Suprapubic skin (tissue), 4 donors: ENCODE results near the gene IFT172. TPM values are rescaled to one million over a fixed set of nuclear protein-coding genes. Genes with fewer than 3 reads are reported as not detected.

ENCODE experiments used
- DNase-seq, 2 donors: peaks; one replicate each; pipeline ENCODE4 v3.0.0-alpha.2; 2019; ENCODE audit warnings: low spot score in 2 of 2
- H3K27ac ChIP-seq: fragments of 200-600 bp; sonication (generic); one replicate; pipeline ENCODE4 v1.5.1; 2019
- H3K27me3 ChIP-seq: fragments of 200-600 bp; sonication (generic); one replicate; pipeline ENCODE4 v1.5.1; 2019
- H3K36me3 ChIP-seq: fragments of 200-600 bp; sonication (generic); one replicate; pipeline ENCODE4 v1.5.1; 2019
- H3K4me1 ChIP-seq: fragments of 200-600 bp; sonication (generic); one replicate; pipeline ENCODE4 v1.5.1; 2019
- H3K4me3 ChIP-seq: fragments of 200-600 bp; sonication (generic); one replicate; pipeline ENCODE4 v1.5.1; 2019; ENCODE audit warnings: mild to moderate bottlenecking
- H3K9me3 ChIP-seq: fragments of 200-600 bp; sonication (generic); one replicate; pipeline ENCODE4 v1.5.1; 2019
- CTCF ChIP-seq, 2 donors: fragments of 200-600 bp in 1 of 2; fragments of 450-650 bp in 1 of 2; sonication (generic) in 1 of 2; IDR thresholded peaks; one replicate each; pipeline ENCODE4 v1.5.1; 2016 to 2019; ENCODE audit warnings: antibody characterized with exemption in 2 of 2, mild to moderate bottlenecking in 1 of 2, moderate library complexity in 1 of 2
- EP300 ChIP-seq: sonication (generic); formaldehyde crosslinking; IDR thresholded peaks from one replicate; pipeline ENCODE4 v1.6.1; 2017; ENCODE audit warnings: antibody characterized with exemption
- POLR2A ChIP-seq, 2 donors: fragments of 450-650 bp; IDR thresholded peaks; one replicate each; pipeline ENCODE4 v1.6.1; 2017; ENCODE audit warnings: antibody characterized with exemption in 2 of 2, mild to moderate bottlenecking in 2 of 2, moderate library complexity in 2 of 2
- POLR2AphosphoS5 ChIP-seq, 3 donors: sonication (generic); formaldehyde crosslinking; IDR thresholded peaks; one replicate each; pipeline ENCODE4 v1.6.1; 2017; ENCODE audit warnings: antibody characterized with exemption in 3 of 3
- WGBS: methylation state at CpG from one replicate; pipeline ENCODE4 v1.1.5; 2018; 5-methylcytosine and 5-hydroxymethylcytosine counted together
- total RNA-seq, 4 donors: library from RNA; depleted of rRNA; stranded (reverse); fragments of >200 nt; gene quantifications; one replicate each; pipeline ENCODE4 v1.1.0, GENCODE V29; 2016

Gene IFT172
- total RNA-seq, 4 donors from 2014 or later, result 21.6 to 70.0 (median 27.4) TPM

- no peaks in the 10 kb centered on the region for H3K9me3 ChIP-seq
These were observed 25.1 kb downstream of the IFT172 start for GRCh38 chr2:27464443-27464842.

GRCh38 chr2:27461118-27461517, 28.4 kb downstream of the IFT172 start:
- H3K4me1 ChIP-seq, result no peaks in the 10 kb centered on the region
- WGBS, result 85% methylated on average over 8 of the region's 8 CpGs
- no peak overlapping the region for H3K27ac ChIP-seq
- H3K4me3 ChIP-seq, result no peak overlapping the region
- no peaks in the 10 kb centered on the region for H3K27me3 ChIP-seq
- H3K36me3 ChIP-seq, result peaks cover 65% of the 10 kb centered on the region
- H3K9me3 ChIP-seq, result no peaks in the 10 kb centered on the region
- TF ChIP-seq EP300 (no peak), POLR2AphosphoS5 (IDR thresholded peaks at IDR 0.05) (no peak), POLR2A (IDR thresholded peaks at IDR 0.05) (no peak), CTCF (IDR thresholded peaks at IDR 0.05) (no peak)
- no peak for DNase-seq

More at GRCh38 chr2:27464443-27464842, 25.1 kb downstream of the IFT172 start:
- H3K27me3 ChIP-seq, result no peaks in the 10 kb centered on the region
- peaks cover 36% of the 10 kb centered on the region for H3K36me3 ChIP-seq
- WGBS, result 95% methylated on average over 7 of the region's 7 CpGs
- H3K27ac ChIP-seq, result no peak overlapping the region
- TF ChIP-seq POLR2AphosphoS5 (IDR thresholded peaks at IDR 0.05), result no peak
- no peak for TF ChIP-seq POLR2A (IDR thresholded peaks at IDR 0.05)
- no peak for TF ChIP-seq CTCF (IDR thresholded peaks at IDR 0.05)
- no peak for TF ChIP-seq EP300
- H3K4me1 ChIP-seq, result no peaks in the 10 kb centered on the region
- DNase-seq, result no peak
- no peak overlapping the region for H3K4me3 ChIP-seq

DNA sequence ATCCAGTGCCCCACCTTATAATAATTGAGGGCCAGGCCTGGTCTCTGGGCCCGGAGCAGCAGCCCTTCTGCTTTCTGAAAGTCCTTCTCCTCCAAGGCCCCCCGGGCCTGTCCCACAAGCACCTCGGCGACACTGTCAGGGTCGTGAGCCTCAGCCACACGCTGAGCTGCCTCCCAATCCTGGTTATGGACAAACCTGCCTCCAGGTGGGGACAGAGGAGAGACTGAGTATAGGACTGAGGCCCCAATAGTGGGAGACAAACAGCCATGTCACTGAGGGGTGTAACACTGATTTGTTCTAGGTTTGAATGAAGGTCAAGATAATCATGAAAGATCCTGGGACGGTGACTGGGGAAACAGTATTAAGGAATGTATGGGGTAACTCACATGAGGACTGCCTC, 35.6 kb downstream of the IFT172 start:
- no peak for DNase-seq
- Histone ChIP-seq H3K9me3 (no peaks in the 10 kb centered on the region), H3K36me3 (peaks cover 87% of the 10 kb centered on the region), H3K4me1 (no peaks in the 10 kb centered on the region), H3K4me3 (no peak overlapping the region), H3K27ac (no peak overlapping the region), H3K27me3 (no peaks in the 10 kb centered on the region)
- 91% methylated on average over 7 of the region's 7 CpGs for WGBS
- TF ChIP-seq CTCF (IDR thresholded peaks at IDR 0.05), result no peak
- TF ChIP-seq POLR2A (IDR thresholded peaks at IDR 0.05), result no peak
- TF ChIP-seq EP300, result no peak
- TF ChIP-seq POLR2AphosphoS5 (IDR thresholded peaks at IDR 0.05), result no peak

DNA sequence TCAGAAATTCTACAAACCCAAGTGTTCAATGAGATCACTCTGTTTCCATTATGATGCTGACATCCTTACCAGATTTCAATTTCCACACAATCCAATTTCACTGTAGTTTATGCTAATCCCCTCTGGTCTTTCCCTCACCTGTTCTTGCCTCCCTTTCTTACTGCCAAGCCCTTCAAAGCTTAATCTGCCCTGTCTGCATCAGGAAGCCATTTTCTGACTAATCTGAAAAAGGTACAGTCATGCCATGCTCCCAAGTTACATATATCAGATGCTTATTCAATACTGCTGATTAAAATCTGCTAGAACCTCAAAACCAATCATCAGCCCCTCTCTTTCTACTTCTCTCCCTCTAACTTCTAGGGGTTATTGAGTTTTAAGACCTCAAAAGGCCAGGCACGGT, 38.4 kb downstream of the IFT172 start:
- no peaks in the 10 kb centered on the region for H3K9me3 ChIP-seq
- peaks cover 3% of the 10 kb centered on the region for H3K4me1 ChIP-seq
- peaks cover 73% of the 10 kb centered on the region for H3K36me3 ChIP-seq
- no peak overlapping the region for H3K4me3 ChIP-seq
- TF ChIP-seq CTCF (IDR thresholded peaks at IDR 0.05), result no peak
- TF ChIP-seq POLR2AphosphoS5 (IDR thresholded peaks at IDR 0.05), result no peak
- TF ChIP-seq POLR2A (IDR thresholded peaks at IDR 0.05), result no peak
- no peak for TF ChIP-seq EP300
- no peak overlapping the region for H3K27ac ChIP-seq
- H3K27me3 ChIP-seq, result no peaks in the 10 kb centered on the region
- no peak for DNase-seq
- WGBS, result 100% methylated on average over 1 of the region's 1 CpG

- Histone ChIP-seq H3K27ac (no peak overlapping the region), H3K27me3 (no peaks in the 10 kb centered on the region), H3K4me1 (peaks cover 13% of the 10 kb centered on the region), H3K4me3 (no peak overlapping the region), H3K9me3 (no peaks in the 10 kb centered on the region), H3K36me3 (peaks cover 46% of the 10 kb centered on the region)
- TF ChIP-seq EP300 (no peak), CTCF (IDR thresholded peaks at IDR 0.05) (no peak), POLR2A (IDR thresholded peaks at IDR 0.05) (no peak), POLR2AphosphoS5 (IDR thresholded peaks at IDR 0.05) (no peak)
- DNase-seq, result no peak
- WGBS, result 94% methylated on average over 3 of the region's 3 CpGs
These were observed 41.2 kb downstream of the IFT172 start for GRCh38 chr2:27448381-27448780.
